Right lobe of liver (tissue), 4 donors: Measurements from ENCODE around the gene FYTTD1.

ENCODE experiments used
- POLR2A ChIP-seq: fragments of 450-650 bp; IDR thresholded peaks from one replicate; pipeline ENCODE4 v1.6.1; 2017; ENCODE audit warnings: antibody characterized with exemption, mild to moderate bottlenecking
- TF ChIP-seq, protein P1 (sequence below), 4 donors: fragments of 200-600 bp in 3 of 4; fragments of 450-650 bp in 1 of 4; IDR thresholded peaks; one replicate each; pipeline versions ENCODE4 v1.5.1 to v1.8.0; 2016 to 2022; ENCODE audit warnings: antibody characterized with exemption in 4 of 4, mild to moderate bottlenecking in 2 of 4
- donor health status: DM: no; HTN: no; CAD: no.
- donor health status: DM: no; HTN: no; CAD: no.
- donor health status: DM: no; HTN: yes; CAD: no.

DNA sequence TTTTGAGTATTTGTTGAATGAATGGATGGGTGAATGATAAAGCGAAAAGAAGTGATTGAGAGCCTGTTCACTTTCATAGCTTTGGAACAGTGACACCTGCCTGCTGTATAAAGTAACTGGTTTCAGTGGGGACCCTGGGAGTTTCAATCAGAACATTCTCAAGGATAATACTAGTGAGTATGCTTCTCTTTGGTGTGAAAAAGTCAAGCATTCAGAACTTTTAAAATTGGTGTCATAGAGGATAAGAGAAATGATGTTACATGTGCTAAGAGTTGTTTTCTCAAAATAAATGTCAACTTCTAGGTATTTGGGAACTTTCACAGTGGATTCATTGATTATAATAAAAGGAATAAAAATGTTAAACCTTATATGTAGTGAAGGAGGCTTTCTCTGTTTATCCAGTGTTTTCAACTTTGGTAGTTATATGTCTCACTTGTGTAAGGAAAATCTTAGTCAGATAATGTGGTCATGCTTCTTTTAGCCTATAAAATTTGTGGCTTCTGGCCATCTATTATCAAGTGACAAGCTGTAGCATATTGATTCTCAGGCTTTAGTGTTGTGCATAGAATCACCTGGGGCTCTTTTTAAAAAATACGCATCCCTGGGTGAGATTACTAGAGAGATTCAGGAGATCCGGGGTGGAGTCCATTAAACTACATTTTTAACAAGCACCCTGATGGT, 53.2 kb downstream of the FYTTD1 start:
- TF ChIP-seq POLR2A, result no peak
- TF ChIP-seq, protein P1, sequence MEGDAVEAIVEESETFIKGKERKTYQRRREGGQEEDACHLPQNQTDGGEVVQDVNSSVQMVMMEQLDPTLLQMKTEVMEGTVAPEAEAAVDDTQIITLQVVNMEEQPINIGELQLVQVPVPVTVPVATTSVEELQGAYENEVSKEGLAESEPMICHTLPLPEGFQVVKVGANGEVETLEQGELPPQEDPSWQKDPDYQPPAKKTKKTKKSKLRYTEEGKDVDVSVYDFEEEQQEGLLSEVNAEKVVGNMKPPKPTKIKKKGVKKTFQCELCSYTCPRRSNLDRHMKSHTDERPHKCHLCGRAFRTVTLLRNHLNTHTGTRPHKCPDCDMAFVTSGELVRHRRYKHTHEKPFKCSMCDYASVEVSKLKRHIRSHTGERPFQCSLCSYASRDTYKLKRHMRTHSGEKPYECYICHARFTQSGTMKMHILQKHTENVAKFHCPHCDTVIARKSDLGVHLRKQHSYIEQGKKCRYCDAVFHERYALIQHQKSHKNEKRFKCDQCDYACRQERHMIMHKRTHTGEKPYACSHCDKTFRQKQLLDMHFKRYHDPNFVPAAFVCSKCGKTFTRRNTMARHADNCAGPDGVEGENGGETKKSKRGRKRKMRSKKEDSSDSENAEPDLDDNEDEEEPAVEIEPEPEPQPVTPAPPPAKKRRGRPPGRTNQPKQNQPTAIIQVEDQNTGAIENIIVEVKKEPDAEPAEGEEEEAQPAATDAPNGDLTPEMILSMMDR (IDR thresholded peaks at IDR 0.05), result peak in 1 of 4 donors; percentile 13
